HG03159 (cell line): ENCODE data around the gene GPX3.

Experiments used
- ATAC-seq: cut with Tn5 transposase; IDR thresholded peaks from one replicate; pipeline ENCODE4 v1.9.1; 2021; ENCODE audit warnings: mild to moderate bottlenecking, moderate library complexity; ENCODE audit not compliant: unreplicated experiment

GPX3 gene

DNA sequence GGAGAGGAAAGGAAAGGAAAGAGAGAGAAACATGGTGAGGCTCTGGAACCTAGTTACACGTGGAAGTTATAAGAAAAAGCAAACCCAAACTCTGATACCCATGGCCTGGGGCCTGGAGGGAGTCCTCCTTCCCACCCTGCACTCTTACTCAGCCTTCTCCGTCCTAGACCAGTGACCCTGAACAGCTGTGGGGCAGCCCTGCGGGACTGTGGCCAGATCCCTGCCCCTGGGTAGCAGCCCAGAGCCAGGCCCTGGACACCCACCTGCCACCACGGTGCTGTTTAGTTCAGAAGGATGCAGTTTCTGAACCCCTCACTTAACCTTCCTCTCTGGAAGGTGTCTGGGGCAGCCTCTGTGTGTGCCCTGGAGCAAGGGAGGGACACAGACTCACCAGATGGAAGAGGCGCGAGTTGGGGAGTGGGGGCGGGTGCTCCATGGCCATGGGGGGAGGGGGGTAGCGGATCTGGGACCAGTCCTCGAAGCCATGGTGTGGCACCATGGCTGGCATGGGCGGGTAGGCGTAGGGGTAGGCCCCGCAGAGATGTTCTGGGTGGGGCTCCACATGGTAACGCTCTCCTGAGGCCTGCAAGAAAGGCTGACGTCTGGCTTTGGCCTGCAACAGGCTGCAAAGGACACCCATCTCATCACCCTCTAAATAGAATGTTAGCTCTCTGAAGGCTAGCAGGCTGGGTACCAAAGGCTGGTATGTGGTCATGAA is 13.0 kb downstream of the GPX3 start:
- no peak for ATAC-seq

DNA sequence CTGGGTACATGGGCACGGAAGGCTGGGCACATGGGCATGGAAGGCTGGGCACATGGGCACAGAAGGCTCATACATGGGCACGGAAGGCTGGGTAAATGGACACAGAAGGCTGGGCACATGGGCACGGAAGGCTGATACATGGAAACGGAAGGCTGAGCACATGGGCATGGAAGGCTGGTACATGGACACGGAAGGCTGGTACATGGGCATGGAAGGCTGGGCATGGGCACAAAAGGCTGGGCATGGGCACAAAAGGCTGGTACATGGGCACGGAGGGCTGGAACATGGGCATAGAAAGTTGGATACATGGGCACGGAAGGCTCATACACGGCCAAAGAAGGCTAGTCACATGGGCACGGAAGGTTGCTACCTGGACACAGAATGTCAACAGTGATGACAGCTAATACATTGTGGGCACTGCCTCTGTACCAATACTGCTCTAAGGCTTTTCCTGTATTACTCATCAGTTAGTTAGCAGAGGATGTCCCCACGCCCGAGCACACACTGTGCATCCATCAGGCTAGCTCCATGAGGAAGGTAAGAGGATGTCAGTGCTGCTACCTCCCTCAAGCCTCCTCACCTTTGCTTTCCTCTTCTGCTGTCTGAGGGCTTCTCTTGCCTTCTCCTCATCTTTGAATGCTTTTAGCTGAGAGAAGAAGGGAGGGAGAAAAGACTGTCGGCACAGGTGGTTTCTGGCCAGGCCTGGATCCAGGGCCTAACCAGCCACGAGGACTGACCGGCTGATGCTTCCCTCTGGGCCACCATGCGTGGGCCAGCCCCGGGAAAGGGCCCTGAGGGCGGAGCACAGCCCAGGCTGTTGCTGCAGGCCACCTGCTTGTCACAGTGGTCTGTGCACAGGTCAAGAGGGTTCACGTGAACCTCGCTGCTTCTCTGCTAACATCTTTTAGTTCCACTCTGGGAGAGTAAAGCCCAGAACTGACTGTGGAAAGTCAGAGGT is 14.3 kb downstream of the GPX3 start:
- no peak for ATAC-seq

DNA sequence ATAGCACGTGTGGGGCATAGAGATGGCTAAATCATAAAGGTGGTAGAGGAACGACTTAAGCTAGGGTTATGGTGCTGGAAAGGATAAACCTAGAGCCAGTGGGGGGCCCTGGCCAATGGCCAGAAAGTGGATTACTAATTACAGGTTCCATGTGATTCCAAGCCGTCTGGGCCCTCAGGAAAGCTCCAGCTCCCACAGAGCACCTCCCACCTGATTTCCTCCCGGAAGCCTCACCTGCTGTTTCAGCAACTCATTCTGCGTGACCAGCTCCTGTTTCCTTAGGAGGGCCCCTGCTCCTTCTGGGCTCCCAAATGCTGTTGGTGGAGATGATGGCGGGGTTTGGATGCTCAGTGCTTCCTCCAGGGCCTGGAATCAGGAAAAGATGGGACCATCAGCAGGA is 16.2 kb downstream of the GPX3 start:
- no peak for ATAC-seq

DNA sequence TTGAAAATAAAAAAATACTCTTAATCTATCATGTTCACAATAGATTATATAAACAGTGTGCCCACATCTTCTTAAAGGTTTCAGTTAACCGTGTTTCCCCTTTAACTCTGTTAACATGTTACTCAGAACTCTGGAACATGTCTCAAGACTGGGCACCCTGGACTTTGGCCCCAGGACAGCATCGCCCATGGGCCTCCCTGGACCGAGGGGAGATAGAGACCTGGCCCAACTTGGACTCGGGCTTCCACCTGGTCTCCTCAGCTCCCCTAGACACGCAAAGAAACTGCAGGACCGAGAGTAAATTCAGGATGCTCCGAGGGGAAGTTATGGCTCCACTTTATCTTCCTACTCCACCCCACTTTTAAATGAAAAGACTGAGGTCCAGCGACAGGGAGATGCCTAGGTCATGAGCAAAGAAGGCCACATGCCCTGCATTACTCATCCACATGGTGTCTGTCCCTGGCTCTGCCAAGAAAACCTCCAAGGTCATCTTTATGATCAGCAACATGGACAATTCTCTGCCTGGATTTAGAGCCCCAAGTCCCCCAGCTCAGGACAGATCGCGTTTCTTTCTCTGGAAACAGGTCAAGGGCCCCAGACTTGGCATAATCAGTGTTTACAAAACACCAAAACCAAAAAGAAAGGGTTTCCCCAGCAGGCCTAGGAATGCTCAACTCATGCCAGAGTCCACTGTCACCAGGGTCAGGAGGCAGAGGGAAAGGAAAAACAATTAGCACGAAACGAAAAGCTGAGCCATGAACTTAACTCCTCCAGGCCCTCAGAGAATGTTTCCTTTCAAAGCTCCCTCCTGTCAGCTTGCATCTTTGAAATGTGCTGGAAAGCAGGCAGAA is 17.4 kb downstream of the GPX3 start:
- no peak for ATAC-seq

DNA sequence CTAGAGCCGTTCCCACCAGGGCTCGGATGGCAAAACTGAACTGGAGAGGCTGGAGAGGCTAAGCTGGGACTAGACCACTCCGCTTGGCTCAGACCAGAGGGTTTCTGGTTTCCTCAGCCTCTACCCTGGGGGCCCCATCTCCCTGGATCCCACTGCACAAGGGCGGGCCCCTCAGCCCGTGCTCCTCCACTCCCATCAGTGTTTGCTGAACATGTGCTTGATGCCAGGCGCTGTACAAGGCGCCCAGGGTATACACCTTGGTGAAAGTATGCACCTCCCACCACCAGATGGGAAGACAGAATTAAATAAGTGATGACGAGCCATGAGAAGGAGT is 18.0 kb downstream of the GPX3 start:
- no peak for ATAC-seq

DNA sequence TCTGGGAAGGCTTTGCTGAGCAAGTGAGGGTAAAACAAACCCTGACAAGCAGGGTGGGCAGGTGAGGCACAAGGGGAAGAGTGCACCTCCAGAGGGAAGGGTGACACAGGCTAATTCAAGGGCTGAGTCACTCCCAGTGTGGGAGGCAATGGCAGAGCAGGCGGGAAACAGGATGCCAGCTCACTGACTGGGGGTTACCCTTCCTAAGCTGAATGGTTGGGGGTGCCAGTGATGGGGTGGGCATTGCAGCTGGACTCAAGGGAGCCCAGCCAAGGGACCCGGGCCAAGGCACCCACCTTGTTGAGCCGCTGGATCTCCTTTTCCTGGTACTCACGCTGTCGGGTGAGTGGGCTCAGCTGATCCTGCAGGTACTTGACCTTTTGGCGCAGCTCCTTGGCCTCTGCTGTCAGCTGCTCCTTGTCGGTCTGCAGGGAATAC is 18.4 kb downstream of the GPX3 start:
- no peak for ATAC-seq

DNA sequence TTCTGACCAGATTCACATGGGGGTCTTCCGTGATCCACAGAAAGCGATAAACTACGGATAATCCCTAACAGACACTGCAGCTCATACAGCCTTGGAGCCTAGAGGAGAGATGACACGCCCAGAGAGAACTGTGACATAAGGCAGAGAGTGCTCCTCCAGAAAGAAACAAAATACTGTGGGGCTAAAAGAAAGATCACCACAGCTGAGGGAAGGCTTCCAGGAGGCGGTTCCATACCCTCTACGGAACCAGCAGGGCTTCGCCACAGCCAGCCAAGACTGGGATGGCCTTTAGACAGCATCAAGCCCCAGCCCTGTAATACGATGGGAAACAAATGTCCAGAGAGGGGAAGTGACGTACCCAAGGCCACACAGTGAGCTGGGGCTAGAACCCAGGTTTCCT is 19.3 kb downstream of the GPX3 start:
- ATAC-seq = no peak

DNA sequence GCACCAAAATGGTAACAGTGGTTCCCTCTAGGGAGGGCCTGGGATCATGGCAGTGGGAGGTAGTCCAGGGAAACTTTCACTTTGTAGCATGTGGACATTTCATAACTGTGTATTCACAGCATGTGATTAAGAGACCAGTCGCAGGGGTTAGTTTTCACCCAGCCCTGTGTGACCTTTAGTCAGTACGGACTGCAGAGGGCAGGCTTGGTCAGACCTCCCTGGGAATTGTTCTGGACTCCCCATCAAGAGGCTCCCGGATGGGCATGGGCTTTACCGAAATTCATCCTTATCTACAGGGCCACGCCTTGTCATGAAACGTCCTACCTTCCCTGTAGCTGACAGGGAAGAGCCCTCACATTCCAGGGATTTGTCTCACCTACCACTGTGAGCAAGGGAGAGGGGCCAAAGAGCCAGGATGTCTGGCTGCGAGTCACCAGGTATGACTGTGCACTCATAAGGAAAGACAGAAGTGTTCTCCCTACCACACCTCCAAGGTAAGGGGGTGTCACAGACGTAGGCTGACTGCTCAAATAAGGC is 19.9 kb downstream of the GPX3 start:
- no peak for ATAC-seq

DNA sequence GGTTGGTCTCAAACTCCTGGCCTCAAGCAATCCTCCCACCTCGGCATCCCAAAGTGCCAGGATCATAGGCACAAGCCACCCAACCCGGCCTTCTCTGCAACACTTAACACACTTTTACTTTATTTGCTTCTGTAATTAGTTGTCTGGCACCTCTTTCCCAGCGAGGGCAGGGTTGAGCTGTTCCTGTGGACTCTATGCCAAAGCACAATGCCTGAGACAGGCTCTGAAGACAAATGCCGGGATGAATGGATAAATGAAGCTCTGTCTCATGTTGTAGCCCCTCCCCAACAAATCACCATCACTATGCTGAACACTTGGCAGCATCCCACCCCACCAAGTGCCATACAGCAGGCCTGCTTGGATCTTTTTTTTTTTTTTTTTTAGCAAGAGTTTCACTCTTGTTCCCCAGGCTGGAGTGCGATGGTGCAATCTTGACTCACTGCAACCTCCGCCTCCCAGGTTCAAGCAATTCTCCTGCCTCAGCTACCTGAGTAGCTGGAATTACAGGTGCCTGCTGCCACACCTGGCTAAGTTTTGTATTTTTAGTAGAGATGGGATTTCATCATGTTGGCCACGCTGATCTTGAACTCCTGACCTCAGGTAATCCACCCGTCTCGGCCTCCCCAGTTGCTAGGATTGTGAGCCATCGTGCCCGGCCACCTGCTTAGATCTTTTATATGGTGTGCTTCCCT is 21.3 kb downstream of the GPX3 start:
- no peak for ATAC-seq

DNA sequence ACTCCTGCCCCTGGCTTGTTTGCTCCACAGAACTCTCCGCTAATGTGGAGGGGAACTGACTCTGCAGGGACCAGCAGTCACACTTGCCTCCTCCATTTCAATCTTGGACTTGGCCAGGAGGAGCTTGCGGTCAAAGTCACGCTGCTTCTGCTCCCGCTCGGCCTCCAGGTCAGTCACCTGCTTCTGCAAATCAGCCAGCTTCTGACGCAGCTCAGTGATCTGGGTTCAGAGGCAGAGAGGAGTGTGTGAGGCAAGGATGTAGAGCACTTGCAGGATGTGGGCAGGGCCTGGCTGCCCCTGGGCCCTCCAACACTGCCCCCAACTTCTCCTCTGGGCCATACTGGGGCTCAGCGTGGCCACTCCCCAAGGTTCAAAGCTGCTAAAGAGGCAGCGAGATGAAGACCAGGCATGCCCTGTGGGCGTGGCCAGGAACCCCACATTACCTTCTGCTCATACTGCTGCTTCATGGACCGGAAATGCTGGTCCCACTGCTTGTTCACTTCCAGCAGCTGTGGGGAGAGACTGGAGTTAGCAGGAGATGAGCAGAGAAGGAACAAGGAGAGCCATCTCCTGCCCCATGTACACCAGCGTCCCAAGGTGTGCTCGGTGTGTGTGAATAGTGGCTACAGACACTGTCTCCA is 22.2 kb downstream of the GPX3 start:
- ATAC-seq = no peak

DNA sequence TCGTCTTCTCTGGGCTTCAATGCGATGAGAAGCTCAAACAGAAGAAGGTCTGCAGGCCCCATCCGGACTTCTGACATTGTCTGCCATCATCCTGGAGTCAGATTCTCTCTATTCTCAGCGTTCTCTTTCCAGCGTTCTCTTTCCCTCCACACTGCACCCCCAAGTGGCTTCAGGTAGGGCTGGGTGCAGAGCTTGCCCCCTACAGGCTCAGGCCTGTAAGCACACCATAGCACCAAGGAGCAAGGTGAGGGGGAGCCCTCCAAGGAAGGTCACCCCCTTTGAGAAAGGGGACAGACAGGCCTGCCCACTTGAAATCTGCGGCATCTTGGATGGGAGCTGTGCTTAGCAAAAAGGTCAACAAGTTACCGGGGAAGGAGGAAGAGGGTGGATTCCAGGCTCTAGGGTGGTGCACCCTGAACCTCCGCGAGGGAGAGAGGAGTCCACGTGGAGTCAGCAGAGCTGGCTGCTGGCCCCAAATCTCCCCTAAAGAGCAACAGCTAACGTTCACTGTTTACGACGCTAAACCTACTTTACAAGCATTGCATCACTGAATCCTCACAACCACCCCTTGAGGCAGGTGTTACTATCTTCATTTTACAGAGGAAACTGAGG is 27.5 kb downstream of the GPX3 start:
- no peak for ATAC-seq

DNA sequence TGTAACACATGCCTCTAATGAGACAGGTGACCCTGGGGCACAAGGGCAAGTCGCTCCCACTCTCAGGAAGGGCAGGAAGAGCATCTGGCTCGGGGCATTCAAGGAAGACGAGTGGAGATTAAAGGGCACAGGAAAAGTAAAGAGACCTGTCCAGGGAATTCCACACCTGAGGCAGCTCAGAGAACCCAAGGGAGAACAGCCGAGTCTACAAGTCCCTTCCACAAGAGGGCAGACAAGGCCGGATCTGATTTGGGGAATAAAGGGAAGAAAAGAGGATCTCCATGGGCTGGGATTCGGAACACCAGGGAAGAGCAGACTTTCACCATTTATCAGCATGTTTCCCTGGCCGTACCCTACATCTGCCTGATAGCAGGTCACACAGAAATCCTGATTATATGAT is 28.1 kb downstream of the GPX3 start:
- no peak for ATAC-seq

DNA sequence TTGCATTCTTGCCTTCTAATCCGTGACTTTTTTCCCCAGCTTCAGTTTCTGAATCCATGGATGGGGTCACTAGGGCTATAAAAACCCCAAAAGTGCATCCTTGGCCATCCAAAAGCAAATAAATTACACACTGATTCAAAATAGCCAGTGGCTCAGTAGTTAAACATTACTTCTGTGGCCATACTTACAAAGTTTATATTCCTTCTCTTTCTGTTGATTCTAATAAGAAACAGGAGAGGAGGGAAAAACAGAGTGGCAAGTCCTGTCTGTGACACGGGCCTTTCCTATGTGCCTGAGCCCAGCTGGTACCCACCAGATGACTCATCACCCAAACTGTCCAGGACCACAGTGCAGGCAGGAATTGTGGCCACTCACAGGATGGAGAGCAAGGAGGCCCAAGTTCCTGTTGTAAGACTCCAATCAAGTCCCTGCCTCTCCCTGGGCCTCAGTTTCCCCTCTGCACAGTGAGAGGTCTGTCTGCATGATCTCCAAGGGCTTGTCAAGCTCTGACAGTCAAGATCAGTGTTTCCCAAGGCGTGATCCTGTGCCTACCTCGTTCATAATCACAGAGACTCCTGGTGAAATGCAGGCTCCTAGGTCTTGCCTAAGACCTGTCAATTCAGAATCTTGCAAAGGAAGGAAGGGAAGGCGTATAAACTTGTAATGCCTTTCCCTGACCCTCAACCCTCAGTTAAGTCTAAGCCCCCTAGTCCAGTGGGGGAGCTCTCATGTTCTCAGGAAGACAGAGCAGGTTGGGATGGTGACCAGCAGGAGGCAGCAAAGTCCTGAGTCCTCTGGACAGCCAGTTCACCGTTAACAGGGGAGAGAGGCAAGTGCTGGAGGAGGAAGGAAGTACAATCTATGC is 30.9 kb downstream of the GPX3 start:
- ATAC-seq = peak; percentile 80

DNA sequence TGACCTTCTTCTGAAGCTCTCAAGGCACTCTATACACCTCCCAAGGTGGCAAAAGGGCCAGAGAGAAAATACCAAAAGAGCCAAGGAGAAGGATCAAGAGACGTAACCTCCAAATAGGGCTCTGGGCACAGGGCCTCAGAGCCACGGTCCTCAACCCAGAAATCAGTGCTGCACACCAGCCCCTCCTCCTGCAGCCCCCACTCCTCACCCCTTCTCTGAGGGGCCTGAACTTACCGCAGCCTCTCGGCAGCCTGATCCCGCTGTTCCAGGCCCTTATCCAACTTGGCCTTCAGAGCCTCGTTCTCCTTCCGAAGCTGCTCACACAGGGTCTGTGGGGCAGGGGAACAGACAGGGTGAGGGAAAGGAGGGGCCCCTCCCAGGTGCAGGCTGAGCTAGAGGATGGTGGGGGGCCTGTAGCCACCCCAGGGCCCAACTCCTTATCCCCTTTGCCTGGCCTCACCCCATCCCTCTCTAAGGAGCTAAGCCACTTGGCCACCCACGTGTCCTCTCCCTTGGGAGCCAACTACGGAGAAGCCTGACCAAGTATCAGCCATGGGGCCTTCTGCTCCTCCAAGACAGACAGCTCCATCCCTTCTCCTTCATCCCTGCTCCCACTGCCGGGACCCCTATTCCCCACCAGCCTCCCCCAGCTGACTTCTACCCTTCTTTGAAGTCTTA is 31.7 kb downstream of the GPX3 start:
- peak; percentile 7 for ATAC-seq

DNA sequence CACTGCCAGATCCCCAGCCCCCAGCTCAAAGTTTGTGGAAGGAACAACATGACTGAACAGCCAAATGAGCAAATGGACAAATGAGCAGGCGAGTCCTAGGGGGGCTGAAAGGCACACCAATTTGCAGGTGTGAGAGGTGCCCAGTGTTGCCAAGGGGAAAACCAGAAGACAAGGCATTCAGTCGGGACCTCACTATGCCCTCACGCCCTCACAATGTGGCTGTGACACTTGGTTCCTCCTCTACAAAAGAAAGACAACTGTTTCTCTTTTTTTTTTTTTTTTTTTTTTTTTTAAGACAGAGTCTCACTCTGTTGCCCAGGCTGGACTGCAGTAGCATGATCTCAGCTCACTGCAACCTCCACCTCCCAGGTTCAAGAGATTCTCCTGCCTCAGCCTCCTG is 32.4 kb downstream of the GPX3 start:
- ATAC-seq = no peak

DNA sequence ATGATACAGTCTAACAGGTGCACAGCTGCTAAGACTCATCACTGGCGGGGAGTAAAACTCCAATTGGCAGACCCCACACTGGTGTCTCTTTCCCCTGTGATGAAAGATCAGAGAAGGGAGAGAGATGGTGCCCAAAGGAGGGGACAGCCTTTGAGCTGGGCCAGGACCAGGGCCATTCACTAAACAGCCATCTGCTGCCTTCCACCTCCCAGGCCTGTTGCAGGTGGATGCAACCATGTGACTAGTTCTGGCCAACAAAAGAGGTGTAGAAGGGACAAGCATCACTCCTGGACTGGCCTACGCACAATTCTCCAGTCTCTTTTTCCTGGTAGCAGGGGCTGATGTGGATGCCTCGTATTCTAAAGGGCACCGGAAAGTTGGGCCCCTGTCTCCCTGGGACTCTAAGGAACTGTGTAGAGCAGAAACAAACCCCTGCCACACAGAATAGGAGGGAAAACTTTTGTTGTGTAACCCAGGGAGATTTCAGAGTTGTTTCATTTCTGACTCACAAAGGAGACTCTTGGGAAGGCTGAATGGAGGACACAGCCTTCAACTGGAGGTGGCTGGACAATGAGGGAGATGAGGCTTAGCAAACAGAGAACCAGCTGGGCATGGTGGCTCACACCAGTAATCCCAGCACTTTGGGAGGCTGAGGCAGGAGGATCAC is 33.5 kb downstream of the GPX3 start:
- ATAC-seq = no peak

DNA sequence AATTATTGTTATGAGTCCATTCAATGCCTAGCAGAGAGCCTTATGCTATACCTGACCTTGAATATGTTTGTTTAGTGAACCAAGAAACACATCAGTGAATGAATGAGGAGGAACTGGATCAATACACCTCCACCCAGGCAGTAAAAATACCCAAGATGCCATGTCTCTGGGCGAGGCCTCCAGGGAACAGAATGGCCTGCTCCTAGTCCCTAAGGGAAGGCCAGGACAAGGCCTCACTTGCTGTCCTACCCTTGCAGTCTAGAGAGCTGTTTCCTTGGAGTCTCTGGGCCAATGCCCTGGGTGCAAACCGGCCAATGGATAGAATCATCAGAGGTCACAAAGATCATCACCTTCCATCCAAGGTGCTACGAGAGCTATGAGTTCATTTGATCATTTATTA is 34.3 kb downstream of the GPX3 start:
- no peak for ATAC-seq

DNA sequence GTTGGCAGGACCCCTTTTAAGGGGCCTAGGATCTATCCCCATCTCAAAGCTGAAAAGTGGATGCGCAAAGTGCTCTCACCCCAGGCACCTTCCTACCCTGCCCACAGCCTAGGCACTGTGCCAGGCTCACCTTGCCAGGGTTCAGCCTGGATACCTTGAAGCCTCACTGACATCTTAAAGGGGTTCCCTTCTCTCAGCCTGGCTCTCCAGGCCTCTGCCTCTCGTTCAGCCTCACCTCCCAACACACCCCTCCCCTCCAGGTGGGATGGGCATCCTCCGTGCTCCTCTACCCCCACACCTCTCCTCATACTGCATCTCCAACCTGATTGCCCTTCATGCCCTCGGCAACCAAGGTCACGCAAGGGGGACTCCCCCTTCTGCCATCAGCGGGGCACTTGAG is 34.9 kb downstream of the GPX3 start:
- ATAC-seq = no peak
